Fibroblast of peridontal ligament (primary cell): ENCODE data around the gene ABCA1.
"Not testable (repeated sequence)": the region's sequence is repeated elsewhere in the genome, so short reads cannot be mapped to it uniquely, and the experiment has no call there.

ENCODE experiments used
- DNase-seq: peaks from one replicate; pipeline ENCODE4 v3.0.0-alpha.2; 2010; ENCODE audit errors: extremely low read depth

The ABCA1 gene

DNA sequence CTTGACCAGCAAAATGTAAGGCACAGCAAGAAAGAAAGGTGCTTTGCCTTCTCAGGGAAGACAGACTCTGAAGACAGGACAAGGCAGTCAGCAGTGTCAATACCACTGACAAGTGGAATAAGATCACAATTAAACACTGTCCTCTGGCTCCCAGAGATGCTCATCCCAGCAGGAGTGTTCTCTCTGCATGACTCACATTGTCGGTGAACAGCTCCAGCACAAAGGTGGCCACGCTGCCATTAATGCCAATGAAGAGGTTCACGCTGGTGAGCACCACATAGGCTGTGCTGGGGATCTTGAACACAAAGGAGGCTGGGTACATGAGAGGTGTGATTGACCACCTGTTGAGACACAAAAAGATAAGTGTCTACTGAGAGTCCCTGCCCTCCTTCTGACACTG, 132.1 kb downstream of the ABCA1 start:
- no peak for DNase-seq

DNA sequence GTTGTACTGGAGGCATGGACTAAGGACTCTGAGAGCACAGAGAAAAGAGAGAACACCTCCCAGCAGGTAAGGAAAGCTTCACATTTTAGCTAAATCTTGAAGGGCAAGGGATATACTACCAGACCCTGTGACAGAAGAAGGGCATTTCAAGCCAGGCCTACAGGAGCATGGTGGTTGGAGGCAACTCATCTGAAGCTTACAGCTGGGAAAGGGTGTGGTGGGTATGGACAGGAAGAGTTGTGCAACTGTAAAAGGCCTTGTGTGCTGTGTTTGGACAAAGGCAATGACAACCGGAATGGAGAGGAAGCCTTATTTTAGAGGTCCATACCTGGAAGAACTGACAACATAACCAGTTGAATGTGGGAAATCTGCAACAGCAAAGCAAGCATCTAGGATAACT, 132.9 kb downstream of the ABCA1 start:
- DNase-seq = no peak

DNA sequence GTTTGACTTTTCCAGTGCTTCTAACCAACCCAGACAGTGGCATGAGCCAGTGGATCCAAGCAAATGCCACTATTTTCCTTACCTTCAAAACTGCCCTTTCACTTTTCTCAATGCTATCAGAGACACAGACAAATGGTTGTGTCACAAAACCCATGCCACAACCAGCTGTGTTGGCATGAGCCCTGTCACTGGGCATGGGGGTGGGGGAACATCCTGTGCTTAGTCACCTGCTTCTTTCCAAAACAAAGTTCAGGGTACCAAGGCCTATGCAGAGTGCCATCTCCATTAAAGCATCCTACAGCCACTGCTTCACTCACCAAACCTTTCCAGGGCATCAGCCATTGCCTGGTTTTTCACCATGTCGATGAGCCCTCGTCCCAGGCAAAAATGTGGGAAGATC, 133.9 kb downstream of the ABCA1 start:
- no peak for DNase-seq

DNA sequence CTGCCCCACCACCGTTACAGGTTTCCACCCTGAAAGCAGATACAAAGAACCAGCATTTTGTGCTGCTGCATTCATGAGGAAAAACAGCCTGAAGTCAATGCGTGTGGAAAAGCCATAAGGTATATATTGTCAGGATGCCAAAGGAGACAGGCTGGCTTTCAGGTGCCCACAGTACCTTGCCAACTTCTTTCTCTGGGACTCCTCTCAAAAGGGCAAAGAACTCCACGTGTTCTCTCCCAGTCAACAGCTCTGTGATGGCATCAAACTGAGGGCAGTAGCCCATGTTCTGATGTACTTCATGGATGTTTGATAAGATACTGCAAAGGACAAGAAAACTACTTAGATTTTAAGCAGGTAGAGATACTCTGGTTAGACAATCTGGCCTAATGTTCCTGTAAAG, 139.7 kb downstream of the ABCA1 start:
- no peak for DNase-seq

DNA sequence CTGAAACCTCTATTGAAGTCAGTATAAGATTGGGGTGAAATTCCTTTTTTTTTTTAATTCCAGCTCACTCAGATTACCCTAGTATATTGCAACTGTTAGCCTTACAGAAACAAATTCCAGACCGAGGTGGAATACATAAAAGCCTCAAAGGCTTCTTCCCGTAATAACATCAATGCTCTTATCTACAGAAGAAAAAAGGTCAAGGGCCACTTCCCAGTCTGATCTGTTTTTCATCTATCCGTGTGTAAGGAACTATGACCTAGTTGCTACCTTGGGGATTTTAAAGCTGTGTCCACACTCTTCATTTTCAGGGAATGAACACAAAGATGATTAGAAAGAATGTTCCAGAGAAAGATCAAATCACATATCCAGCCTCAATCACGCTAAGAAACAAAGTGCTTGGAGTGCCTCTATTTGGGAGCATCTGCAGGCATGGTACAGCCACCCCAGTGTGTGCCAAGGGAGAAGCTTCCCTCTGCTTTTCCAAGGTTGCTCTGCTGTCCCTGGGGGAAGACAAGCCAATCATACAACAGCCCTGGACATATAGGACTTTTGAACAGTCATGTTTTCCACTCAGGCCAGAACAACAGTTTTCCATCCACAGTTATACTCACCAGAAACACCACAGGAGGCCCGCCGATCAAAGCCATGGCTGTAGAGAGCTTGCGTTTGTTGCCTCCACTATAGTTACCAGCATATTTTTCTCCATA, 140.5 kb downstream of the ABCA1 start:
- DNase-seq = no peak

DNA sequence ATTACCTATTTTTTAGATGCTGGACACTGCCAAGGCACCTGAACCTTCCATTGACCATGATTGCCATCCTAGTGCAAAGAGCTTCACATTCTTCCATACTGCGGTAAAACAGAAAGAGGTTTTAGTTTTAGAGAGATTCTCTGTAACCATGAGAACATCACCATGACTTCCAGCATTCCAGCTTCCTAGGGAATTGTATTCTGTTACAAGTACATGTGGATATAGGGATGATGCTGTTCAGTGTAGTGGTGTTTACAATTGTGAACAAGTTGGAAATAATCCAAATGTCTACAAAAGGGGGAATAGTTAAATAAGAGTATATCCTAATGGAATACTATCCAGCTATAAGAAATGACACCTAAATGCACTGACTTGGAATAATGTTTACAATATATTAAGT, 141.7 kb downstream of the ABCA1 start:
- no peak for DNase-seq

DNA sequence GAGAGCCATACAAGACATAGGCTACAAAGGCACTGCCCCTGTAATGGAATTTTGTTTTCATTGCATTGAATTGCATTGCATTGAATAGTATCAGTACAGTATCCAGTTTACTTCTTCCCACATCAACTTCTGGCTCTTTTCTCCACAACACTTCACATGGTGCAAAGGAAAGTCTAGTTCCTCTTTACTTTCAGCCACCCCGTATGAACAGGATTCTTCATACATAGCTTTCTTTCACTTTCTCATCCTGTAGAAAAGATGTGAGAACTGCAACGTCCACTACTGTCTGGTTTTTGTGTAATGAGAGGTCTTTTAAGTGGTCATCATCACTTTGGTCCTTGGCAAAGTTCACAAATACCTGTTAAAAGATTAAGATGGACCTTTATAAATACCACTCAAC, 143.9 kb downstream of the ABCA1 start:
- DNase-seq = no peak

DNA sequence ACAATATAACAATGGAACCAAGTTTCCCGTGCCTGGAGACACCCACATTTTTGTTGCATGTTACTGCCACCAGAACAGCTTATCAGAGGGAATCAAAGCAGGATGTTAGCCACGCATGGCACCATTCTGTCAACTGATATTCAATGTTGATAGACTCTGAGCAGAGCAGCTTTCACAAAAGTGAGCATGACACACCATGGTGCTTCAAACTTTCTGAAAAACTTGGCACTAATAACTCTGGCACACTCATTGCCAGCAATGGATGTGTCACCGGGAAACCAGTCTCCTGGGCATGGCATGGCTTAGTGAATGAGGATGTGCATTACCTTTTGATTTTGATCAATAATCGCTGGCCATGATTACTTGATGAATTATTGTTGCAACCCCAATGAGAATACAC, 144.4 kb downstream of the ABCA1 start:
- no peak for DNase-seq

DNA sequence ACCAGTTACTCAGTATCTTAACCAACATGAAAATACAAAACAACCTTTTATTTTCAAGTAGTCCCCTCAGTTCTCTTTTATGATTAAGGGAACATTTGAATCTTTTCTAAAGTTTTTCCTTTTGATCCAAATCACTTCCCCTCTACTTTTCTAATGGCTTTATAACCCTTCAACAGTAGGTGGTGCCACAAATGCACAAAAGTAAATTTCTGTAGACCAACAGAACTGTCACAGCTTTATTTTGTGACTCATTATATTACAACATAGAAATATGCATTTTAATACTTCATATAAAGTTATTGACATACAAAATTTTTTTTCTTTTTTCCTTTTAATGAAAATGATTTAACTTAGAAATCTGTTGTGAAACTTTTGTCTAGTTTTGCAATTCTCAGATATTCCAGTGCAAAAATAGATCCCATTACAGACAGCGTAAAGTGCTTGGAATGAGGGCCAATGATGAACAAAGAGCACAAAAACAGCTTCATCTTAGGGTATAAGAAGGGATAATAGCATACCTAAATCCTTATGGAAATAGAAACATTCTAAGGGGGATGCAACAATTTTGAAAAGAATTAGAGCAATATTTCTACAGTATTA, 147.1 kb downstream of the ABCA1 start:
- DNase-seq = peak; percentile 60

DNA sequence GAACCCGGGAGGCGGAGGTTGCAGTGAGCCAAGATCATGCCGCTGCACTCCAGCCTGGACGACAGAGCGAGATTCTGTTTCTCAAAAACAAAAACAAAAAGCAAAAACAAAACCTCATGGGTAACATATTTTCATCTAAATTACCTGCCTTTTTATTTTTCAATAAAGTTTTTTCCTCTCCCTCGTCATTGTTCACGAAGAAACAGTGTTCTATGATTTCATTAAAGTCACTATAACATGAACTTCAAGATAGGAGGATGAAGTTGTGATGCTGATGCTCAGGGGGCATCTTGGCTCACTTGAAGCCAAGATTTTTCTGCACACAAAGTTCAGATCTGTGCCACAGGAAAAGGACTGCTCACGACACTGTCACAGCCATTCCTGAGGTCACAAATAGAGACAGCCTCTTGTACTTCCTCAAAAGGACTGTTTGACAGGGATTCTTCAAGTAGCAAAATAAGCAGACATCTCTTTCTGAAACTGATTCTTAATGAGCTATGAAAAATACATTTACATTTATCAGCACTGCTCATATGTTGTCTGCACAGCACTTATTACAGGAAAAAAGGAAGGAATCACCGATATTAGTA, 147.9 kb downstream of the ABCA1 start:
- no peak for DNase-seq

DNA sequence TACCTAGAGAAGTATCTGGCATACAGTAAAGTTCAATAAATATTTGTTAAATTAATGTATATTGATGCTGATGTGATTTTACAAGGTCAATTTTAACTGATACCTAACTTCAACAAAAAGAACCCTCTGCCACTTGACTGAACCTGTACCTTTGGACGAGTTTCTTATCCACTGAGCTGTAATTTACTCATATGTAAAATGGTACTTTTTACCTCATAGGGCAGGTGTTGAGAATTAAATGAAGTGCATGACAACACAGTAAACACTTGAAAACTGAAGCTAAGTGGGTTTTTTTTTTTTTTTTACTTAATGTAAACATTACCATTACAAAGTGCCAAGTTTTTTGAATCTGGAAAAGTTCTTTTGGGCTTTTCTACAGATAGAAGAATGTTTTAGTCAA, 148.6 kb downstream of the ABCA1 start:
- DNase-seq = no peak

DNA sequence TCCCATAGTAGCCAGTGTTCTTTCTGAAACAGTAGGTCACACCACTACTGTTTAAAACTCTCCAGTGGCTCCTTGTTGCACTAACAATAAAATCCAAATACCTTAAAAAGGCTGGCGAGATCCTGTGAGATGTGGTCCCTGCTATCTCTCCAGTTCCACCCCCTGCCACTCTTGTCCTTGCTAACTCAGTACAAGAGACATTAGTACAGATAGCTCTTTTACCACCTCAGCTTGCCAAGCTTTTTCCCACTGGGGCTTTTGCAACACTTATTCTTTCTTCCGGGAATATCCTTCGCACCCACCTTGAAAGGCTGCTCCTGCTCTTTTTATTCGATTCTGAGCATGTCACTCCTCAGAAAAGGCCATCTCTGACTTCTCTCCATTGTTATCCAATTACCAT, 149.2 kb downstream of the ABCA1 start:
- no peak for DNase-seq

DNA sequence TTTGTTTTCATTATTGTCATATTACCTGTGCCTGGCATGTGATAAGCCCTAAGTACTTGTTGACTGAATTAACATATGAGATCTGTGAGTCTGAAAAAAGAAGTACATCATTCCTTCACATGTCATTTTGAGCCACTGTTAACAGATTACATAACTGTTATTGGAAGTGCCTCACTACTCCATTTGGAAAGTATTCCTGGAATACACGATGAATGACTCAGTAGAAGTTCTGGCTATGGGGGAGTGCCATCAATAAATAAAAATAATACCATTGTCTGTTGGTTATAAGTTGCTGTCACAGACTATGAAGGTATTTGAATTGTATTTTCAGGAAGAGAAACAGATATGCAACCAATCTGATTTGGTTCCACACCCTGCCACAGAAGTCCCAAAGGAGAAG, 151.2 kb downstream of the ABCA1 start:
- DNase-seq = peak; percentile 63

DNA sequence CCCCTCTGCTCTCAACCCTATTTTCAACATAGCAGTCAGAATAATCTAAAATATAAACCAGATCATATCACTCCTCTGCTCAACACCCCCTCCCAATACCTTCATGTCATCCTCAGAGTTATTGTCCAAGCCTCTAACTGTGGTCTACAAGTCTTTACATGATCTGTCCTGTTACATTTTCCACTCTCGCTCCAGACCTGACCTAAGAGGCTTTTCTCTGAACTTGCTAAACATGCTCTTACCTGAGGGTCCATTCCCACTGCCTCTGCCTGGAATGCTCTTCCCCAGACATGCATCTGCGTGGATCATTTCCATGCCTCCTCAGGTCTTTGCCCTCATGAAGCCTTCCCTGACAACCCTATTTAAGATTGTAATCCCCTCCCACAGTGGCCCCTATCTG, 152.0 kb downstream of the ABCA1 start:
- DNase-seq = no peak

DNA sequence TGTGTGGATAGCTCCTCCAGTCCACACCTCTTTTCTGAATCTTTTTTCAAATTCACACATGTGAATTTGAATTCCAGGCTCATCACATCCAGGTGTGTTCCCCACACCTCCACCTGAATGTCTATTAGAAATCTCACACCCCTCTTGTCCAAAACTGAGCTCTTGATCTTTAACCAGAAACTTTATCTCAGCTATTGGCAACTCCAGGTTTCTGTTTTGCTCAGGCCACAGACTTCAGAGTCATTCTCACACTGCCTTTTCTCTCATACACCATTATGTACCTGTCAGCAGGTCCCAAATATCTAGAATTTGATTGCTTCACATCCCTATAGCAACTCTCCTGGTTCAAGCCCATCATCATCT, 152.4 kb downstream of the ABCA1 start:
- DNase-seq = no peak

DNA sequence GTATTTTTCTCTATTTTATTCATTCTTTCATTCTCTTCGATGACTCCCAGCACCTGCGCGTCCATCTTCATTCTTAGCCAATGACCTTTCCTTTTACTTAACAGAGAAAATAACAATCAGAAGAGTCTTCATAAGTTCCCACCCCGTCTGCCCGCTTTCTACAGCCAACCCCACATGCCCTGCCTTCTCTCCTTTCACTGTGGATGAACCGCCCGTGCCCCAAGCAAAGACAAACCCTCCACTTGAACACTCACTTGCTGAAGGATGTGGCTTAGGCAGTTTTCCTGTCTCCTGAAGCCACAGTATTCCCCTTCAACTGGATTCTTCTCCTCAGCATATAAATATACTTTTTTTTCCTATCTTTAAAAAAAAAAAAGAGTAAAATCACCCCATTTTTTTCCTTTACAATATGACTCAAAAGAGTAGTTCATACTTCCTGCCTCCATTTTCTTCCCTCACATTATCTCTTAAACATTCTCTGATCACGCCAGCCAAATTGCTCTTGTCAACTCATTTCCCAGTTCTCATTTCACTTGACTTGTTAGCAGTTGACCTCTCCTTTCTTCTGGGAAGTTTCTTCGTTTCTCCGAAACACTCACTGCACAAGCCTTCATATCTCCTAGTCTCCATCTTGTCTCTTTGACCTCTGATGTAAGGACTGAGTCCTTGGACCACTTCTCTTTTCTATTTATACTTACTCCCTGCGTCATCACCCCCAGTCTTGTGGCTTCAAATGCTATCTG, 153.0 kb downstream of the ABCA1 start:
- no peak for DNase-seq

DNA sequence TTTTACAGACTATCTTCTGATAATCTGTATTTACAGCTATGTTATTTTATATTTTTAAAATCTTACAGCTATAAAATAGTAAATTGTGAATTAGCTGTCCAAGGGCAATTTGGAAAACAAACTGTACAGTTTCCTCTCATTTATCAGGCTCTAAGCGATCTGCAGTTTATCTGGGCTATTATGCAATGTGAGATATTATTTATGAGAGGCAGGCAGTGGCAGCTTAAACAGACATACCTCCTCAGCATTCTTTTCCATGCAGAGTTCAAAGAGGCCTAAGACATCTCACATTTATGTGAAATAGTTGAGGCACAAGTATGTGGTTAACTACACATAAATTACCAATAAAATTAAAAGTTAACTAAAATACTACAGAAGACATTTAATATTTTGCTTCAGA, 153.8 kb downstream of the ABCA1 start:
- no peak for DNase-seq

DNA sequence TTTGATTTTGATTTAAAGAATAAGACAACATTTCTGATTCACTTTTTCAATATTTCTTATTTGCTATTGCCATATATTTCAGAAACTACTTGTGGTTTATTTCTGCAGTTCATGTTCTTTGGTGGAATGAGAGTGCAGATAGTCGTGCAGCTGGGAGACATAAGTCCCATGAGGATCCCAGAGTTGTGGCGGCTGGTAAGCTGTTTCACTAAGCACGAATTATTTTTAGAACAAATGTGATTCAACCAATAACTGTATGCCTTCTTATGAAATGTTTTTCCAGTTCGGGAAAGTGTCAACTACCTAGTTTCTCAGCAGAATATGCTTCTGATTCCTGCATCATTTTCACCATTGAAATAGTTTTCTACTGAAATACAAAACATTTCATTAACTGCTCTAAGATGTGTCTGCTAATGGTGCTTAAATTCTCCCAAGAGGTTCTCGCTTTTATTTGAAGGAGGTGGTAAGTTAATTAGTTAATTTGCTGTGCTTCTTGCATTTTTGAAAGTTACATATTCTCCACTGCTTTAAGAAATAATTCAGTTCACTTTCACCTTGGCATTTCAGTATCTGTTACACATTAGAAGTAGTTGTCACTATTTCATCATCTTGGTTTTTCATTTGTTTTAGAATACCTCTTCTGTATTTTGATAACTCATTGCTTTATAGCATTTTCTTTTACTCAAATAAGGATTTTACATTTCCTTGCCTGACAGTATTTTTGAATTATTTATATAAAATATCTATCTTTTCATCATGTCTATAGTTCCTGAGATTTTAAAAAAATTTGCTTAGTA, 155.0 kb downstream of the ABCA1 start:
- peak; percentile 48 for DNase-seq

DNA sequence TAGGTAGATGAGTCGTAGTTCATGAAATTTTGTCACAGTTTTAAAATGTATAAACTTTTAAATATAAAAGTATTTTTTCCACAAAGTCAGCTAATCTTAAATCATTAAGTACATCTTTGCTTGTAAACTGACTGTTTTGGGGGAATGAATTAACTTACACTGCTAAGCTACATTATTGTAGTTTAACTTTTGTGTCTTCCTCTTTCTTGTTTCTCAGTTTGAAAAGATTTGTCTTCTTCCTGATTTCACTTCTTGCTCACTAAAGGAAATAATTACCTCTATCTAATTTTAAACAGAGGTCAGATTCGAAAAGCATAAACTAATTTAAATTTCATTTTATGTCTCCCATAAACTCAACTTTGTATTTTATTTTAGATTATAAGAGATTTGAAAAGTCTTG, 158.3 kb downstream of the ABCA1 start:
- DNase-seq = no peak

DNA sequence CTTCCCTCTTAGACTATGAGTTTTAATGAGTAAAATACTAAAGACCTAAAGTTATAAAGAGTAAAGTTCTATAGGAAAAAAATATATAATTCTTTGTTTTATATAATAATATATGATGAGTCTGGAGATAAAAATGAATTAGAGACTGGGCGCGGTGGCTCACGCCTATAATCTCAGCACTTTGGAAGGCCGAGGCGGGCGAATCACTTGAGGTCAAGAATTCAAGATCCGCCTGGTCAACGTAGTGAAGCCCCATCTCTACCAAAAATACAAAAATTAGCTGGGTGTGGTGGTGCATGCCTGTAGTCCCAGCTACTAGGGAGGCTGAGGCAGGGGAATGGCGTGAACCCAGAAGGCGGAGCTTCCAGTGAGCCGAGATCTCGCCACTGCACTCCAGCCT, 158.9 kb downstream of the ABCA1 start:
- DNase-seq = not testable (repeated sequence)

DNA sequence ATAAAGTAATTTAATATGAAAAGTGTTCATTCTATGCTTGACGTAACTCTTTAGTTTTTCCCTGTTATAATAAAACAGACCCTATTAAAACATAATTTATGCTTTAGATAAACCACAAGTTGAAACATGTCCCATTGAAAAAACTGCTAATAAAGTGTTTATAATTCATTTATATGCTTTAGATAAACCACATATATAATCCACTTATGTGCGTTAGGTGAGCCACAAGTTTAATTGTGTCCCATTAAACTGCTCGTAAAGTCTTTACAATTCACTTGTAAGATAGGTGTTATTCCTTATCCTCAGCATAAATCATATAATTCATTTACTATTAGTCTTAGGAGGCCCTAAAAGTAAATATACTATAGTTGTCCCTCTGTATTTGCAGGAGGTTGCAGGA, 160.4 kb downstream of the ABCA1 start:
- DNase-seq = no peak

DNA sequence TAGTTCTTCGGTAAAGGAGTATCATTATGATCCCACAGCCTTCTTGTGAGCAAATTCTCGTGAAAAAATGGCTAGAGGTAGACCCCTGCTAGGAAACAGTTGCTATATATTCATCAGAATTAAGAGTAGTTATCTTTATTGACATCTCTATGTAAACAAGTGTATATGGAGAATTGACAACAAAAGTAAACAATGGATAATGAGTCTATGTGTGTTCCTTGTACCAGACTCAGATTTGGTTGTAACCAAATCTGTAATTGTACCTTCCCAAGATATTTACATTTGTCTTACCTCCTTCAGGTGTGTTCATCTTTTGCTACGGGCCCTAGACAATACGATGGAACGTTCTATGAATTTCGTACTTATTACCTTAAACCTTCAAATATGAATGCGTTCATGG, 161.9 kb downstream of the ABCA1 start:
- no peak for DNase-seq
